Activated CD4-positive, alpha-beta T cell treated with anti-CD3 and anti-CD28 coated beads, Interleukin-2, amount 50 U/mL, for 16 hours (primary cell): Measurements from ENCODE around the gene AKT3.
A peak's percentile ranks its signal among the peaks of the same experiment; 100 is the strongest.

ENCODE experiments used
- DNase-seq: peaks from one replicate; pipeline ENCODE4 v3.0.0-alpha.2; 2020

Gene AKT3

DNA sequence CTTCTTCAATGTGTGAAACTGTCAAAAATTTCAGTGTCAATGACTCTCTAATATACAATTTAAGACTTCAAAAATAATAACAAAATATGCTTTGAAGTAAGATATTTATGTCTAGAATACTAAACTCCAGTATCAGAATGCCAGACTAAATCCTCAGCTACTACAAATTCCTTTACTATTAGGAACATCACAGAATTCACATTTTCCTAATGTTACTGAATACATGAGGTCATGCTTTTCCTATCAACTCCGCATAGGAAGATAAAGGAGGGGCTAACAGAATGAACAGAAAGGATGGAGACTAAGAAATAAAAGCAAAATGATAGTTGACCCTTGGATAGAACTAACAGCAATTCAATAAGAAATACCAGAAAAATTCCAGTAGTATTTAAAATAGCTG, 301.5 kb downstream of the AKT3 start:
- DNase-seq, result no peak

- no peak for DNase-seq
Observed at GRCh38 chr1:243547891-243548290, 302.2 kb downstream of the AKT3 start.

GRCh38 chr1:243546457-243546856, 303.6 kb downstream of the AKT3 start:
- DNase-seq, result no peak

GRCh38 chr1:243543501-243543900, 306.5 kb downstream of the AKT3 start:
- no peak for DNase-seq

GRCh38 chr1:243542739-243543415, 307.2 kb downstream of the AKT3 start:
- no peak for DNase-seq

DNA sequence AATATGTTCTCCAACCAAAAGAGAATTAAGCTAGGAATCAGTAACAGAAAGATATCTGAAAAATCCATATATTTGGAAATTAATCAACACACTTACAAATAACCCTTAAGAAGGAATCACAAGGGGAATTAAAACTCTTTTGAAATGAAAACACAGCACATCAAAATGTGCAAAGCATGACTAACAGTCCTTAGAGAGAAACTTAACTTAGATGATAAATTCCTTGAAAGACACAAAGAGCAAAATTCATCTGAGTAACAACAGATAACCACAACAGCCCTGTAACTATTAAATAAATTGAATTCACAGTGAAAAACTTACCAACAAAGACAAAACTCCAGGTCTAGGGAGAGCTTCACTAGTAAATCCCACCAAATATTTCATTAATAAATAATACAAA, 310.4 kb downstream of the AKT3 start:
- DNase-seq, result no peak

GRCh38 chr1:243535014-243535413, 315.0 kb downstream of the AKT3 start:
- no peak for DNase-seq

DNA sequence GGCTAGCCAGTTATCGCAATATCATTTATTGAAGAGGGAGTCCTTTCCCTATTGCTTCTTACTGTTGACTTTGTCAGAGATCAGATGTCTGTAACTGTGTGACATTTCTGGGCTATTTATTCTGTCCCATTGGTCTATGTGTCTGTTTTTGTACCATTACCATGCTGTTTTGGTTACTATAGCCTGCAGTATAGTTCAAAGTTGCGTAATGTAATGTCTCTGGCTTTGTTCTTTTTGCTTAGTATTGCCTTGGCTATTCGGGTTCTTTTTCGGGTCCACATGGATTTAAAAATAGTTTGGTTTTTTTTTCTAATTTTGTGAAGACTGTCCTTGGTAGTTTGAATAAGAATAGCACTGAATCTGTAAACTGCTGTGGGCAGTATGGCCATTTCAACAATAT, 320.5 kb downstream of the AKT3 start:
- no peak for DNase-seq

DNA sequence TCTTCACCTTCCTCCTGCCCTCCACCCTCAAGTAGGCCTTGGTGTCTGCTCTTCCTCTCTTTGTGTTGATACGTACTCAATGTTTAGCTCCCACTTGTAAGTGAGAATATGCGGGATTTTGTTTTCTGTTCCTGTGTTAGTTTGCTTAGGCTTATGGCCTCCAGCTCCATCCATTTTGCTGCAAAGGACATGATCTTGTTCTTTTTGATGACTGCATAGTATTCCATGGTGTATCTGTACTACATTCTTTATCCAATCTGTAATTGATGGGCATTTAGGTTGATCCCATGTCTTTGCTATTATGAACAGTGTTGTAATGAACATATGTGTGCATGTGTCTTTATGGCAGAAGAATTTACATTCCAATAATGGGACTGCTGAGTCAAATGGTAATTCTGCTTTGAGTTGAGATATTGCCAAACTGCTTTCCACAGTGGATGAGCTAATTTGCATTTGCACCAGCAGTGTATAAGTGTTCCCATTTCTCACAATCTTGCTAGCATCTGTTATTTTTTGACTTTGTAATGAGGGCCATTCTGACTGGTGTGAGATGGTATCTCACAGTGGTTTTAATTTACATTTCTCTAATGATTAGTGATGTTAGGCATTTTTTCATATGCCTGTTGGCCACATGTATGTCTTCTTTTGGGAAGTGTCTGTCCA, 321.5 kb downstream of the AKT3 start:
- DNase-seq, result peak; percentile 39

GRCh38 chr1:243526180-243526579, 323.9 kb downstream of the AKT3 start:
- DNase-seq, result no peak

GRCh38 chr1:243525085-243525487, 325.0 kb downstream of the AKT3 start:
- peak; percentile 14 for DNase-seq

GRCh38 chr1:243523766-243524165, 326.3 kb downstream of the AKT3 start:
- no peak for DNase-seq

- DNase-seq, result no peak
Observed at GRCh38 chr1:243520831-243521230, 329.2 kb downstream of the AKT3 start.

DNA sequence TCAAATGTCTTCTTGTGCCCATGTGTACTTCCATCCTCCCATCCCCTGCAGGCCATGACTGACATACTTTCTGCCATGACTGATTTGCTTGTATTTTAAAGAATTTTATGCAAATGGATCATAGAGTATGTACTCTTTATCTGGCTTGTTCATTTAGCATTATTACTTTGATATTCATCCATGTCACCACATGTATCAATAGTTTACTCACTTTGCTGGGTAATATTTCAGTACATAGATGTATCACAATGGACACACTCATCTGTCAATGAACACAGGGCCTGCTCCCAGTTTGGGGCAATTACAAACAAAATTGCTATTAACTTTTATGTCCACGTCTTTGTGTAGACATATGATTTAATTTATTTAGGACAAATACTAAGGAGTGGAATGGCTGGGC, 335.1 kb downstream of the AKT3 start:
- no peak for DNase-seq

DNA sequence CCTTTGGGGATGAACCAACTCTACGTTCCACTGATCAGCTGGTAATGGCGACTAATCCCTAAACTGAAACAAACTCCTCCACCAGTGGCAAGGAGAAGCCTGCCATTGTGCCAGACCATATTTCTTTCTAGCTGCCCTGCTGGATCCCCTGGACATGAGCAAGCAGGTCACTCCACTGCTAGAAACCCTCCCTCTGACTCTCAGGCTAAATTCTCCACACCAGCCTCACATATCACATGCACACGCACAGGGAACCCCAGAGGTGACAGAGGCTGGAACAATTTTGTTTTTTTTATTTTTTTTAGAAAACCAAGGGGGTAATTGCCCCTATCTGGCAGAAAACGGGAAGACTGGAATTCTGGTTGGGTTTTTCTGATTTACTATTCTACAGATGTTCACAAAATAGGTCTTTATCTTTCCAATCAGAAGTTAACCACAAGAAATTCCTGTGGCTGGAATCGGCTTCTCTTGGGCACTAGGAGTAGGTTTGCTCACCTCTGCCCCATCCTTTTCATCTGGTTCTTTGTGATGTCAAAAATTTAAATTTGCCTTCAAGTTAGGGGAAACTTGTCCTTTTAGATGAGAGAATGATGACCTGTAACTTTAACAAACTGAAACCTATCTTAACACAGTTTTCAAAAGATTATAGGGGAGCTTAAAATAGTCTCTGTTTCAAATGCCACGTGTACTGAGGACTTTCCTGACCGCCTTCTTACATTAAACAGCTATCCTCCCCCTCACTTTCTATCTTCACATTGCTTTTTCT, 336.1 kb downstream of the AKT3 start:
- DNase-seq, result no peak

- DNase-seq, result no peak
Observed at GRCh38 chr1:243510928-243511327, 339.1 kb downstream of the AKT3 start.

DNA sequence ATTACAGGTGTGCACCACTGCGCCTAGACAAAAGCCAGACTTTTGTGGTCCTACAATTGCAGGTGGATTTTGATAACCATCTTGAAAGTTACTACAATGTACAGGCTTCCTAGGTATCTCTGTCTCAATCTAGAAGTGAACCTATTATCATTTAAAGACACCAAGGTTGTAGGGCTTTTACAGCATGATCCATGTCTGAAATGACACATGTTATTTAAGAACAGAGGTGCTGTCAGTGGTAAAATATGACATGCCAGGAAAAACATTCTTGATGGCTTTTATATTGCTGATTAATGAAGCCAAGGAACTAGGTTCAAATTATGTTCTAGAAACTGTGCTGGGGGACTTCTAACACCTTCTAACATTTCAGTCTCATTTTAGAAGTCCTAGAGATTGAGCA, 341.1 kb downstream of the AKT3 start:
- no peak for DNase-seq

GRCh38 chr1:243508303-243508713, 341.7 kb downstream of the AKT3 start:
- DNase-seq, result no peak

GRCh38 chr1:243507672-243508302, 342.3 kb downstream of the AKT3 start:
- DNase-seq, result no peak

DNA sequence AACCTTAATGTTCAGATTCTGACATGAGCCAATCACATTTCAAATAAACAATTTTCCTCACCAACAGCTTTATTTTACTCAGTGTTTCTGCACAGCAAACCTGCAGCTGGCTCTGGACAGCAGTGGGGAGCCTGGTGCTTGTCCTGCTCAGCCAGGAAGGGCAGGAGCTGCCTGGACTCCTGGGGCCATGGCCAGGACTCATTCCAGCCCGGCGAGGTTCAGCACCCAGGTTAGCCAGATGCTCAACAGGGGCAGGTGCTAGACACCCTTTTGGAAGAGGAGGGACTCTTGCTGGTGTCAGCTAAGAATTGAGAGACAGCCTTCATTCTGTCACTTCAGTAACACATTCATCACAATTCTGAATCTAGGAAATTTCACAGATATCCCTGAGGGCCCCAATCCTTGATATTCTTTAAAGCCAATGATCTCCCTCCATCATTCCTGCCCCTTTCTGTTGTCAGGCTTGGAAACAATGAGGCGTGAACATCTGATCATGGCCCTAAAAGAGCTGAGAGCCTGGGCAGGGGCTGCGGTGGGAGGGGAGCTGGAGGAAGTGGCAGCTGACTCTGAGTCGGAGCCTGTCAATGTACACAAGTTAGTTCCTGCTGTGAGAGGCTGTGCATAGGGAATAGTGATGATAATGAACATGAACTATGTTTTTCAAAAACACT, 342.9 kb downstream of the AKT3 start:
- DNase-seq, result no peak

DNA sequence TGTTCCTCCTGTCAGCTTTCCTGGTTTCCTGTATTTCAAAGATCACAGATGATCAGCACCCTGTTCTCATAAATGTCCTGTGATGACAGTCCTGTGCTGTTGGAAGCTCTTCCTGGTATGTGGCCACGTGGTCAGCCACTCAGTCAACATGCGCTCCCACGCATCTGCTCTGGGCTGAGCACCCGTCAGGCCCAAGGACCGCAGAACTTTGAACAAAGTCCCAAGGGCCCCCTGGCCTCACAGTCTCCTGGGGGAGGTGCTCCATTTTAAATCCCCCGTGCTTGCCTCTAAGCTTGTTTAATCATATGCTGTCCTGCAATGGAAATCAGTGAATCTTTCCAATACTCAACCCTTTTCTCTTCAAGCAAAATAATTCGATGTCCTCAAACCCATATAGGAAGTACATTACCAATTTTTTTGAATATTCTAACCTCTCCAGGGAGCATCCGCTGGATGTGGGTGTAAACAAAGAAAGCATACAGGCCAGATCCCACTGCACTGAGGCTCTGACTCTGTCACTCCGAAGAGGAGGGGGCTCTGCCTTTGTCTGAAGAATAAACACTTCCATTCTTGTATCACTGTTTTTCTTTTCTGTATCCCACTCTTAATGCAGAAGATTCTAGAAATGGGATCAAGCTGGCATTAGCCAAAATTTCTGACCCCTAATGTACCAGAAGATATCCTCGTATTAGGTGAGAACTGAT, 343.9 kb downstream of the AKT3 start:
- no peak for DNase-seq

GRCh38 chr1:243503155-243503554, 346.9 kb downstream of the AKT3 start:
- no peak for DNase-seq
